Stimulated activated naive B cell treated with anti-CD40 and anti-IgM and Interleukin-4, amounts not matched to agents 10 μg/mL and 1 μg/mL and 100 μg/mL, for 72 hours (primary cell): ENCODE results near the gene KPNA2.
"Not testable (repeated sequence)": the region's sequence is repeated elsewhere in the genome, so short reads cannot be mapped to it uniquely, and the experiment has no call there.

Experiments
- ATAC-seq, 2 donors: fragments of 150-1000 bp; cut with Tn5 transposase; replicated peaks; 2 replicates each; pipeline ENCODE4 v1.10.0; 2021; ENCODE audit warnings: moderate library complexity in 1 of 2
- DNase-seq: peaks from one replicate; pipeline ENCODE4 v3.0.0; 2021
- H3K27ac Mint-ChIP-seq: one replicate; pipeline ENCODE4 v1.8.0; 2022; ENCODE audit warnings: mild to moderate bottlenecking, mixed read lengths
- H3K27me3 Mint-ChIP-seq, 2 donors: one replicate each; pipeline ENCODE4 v1.8.0; 2022; ENCODE audit warnings: mixed read lengths in 2 of 2
- H3K36me3 Mint-ChIP-seq, 2 donors: one replicate each; pipeline ENCODE4 v1.8.0; 2022; ENCODE audit warnings: mixed read lengths in 2 of 2, mild to moderate bottlenecking in 1 of 2
- H3K4me1 Mint-ChIP-seq, 2 donors: one replicate each; pipeline ENCODE4 v1.8.0; 2022; ENCODE audit warnings: mixed read lengths in 2 of 2, mild to moderate bottlenecking in 1 of 2
- H3K4me3 Mint-ChIP-seq, 2 donors: one replicate each; pipeline ENCODE4 v1.8.0; 2022; ENCODE audit warnings: mild to moderate bottlenecking in 2 of 2, mixed read lengths in 2 of 2, moderate library complexity in 1 of 2
- H3K9me3 Mint-ChIP-seq, 2 donors: one replicate each; pipeline ENCODE4 v1.8.0; 2022; ENCODE audit warnings: mixed read lengths in 2 of 2, mild to moderate bottlenecking in 1 of 2

The KPNA2 gene

DNA sequence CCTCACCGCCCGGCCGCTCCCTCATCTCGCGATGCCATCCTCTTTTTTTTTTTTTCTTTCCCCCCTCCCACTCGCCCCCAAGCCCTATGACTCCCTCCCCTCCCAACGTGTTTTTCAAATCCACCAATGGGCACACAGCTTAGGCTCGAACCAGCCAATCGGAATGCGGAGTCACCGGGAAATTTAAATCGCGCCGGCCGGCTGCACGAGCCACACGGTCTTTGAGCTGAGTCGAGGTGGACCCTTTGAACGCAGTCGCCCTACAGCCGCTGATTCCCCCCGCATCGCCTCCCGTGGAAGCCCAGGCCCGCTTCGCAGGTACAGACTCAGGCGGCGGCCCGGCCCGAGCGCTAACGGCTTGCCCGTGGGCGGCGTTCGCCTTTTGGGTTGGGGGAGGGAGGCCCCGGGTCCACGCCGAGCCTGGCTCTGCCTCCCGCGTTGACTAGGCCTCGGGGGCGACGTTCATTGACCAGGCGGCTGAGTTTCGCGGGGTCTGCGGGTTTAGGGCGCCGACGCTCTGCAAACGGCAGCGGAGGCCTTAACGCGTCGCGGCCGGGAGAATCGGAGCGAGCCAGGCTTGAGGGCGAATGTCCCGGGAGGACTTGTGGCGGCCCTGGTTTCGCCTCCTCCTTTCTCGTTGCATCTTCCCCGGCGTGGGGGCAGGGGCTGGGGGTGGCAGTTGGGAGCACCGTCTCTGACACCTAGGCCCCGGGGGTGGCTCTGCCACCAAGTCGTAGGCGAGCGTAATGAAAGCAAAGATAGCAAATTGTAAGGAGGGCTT lies at the start of gene KPNA2:
TSS of gene KPNA2 (plus strand) at position 213 of the 781 bp plus-strand sequence. CDS start 1,398 bp downstream, outside the sequence.
- H3K9me3 Mint-ChIP-seq = no peaks in the 10 kb centered on the region
- peaks cover 11 to 21% of the 10 kb centered on the region in 2 donors for H3K36me3 Mint-ChIP-seq
- H3K4me3 Mint-ChIP-seq = peak within 1 kb of the TSS; percentile 91 to 92
- H3K27ac Mint-ChIP-seq = peak within 1 kb of the TSS; percentile 92
- ATAC-seq (peak; percentile 93 to 96), DNase-seq (peak; percentile 91)
- peaks cover 5 to 10% of the 10 kb centered on the region in 2 donors for H3K4me1 Mint-ChIP-seq
- no peaks in the 10 kb centered on the region for H3K27me3 Mint-ChIP-seq

DNA sequence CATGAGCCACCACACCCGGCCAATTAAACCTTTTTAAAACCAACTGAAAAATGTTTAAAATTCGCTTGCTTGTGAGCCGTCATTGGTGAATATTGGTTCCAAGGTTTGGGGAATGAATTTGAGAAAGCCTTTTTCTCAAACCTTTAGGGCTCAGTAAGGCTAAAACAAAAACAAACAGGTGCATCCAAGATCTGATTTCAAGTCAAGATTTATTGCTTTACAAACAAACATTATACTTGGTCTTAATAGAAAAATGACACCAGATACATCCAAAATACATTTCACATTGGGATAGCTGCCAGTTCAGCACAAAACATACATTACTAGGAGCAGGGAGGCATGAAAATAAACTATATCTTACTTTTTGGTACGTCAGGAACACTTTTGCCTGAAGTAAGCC lies 44.6 kb upstream of the KPNA2 start:
- Mint-ChIP-seq H3K9me3 (no peaks in the 10 kb centered on the region), H3K27me3 (peaks cover 2 to 9% of the 10 kb centered on the region in 2 donors), H3K4me3 (no peak overlapping the region), H3K27ac (no peak overlapping the region), H3K36me3 (no peaks in the 10 kb centered on the region), H3K4me1 (peaks cover 18 to 32% of the 10 kb centered on the region in 2 donors)
- DNase-seq (no peak), ATAC-seq (no peak)

DNA sequence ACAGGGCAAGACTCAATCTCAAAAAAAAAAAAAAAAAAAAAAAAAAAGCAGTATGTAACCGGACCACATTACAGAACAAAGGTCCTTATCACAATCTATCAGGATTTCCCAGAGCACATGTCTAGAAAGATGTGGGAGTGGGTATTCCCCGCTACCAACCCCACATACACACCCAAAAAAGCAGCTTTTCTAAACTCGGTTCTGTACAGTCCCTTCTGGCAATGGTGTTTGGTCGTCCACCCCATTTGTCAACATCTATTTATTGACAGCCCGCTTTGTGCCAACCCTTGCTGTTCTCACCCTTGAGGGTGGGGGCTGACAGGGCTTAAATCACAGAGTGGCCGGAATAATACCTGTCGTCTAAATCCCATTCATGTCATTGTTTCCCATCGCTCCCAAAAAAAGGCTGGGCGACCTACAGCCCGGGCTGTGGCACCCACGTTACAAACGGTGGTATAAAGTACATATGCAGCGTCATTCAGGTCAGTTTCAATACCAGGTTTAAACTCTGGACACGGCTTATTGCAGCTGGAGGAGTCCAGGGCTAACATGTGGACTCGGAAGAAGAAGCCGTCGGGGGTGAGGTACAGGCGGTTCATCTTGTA lies 42.9 kb upstream of the KPNA2 start:
- DNase-seq (no peak), ATAC-seq (peak in 1 of 2 donors; percentile 10)
- H3K4me3 Mint-ChIP-seq = peak overlapping the region; percentile 87 to 93
- H3K9me3 Mint-ChIP-seq = no peaks in the 10 kb centered on the region
- peaks cover 23 to 40% of the 10 kb centered on the region in 2 donors for H3K4me1 Mint-ChIP-seq
- H3K27ac Mint-ChIP-seq = peak overlapping the region; percentile 92
- H3K27me3 Mint-ChIP-seq = peaks cover 8 to 22% of the 10 kb centered on the region in 2 donors
- peaks cover 0 to 2% of the 10 kb centered on the region in 2 donors for H3K36me3 Mint-ChIP-seq

DNA sequence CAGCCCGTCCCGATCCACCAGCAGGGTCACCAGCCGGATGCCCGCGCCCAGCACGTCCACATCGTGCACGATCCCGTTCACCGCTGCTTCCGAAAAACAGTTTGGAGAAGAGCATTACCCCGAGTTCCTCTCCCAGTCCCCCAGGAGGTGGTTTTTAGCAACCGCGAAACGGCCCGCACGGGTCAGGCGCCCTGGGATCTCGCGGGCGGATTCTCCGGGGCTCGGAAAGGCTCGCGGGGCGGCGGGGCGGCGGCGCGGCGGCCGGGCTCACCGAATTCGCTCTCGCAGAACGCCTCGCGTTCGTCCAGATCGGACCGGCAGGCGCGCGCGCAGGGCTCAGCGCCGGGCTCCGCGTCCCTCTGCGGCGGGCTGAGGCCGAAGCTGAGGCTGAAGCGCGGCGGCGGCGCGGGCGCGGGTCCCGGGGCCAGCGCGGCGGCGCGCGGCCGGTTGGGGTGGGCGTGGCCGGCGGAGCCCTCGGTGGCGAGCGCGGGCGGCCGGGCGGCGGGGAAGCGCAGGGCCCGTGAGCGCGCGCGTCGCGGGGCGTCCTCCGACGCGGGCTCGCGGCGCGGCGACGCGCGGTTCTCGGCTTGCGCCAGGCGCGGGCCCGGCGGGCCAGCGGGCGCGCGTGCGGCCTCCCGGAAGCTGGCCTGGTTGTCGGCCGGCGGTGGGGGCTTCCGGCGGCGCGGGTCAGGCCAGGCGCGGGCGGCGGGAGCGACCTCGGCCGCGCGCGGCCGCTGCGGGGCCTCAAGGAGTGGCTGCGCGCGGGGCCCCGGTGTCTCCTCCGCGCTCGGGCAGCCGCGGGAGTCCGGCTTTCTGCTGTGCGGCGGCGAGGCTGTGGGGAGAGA lies 42.2 kb upstream of the KPNA2 start:
- peaks cover 8 to 22% of the 10 kb centered on the region in 2 donors for H3K27me3 Mint-ChIP-seq
- peak overlapping the region; percentile 93 to 97 for H3K4me3 Mint-ChIP-seq
- H3K9me3 Mint-ChIP-seq = no peaks in the 10 kb centered on the region
- peaks cover 23 to 40% of the 10 kb centered on the region in 2 donors for H3K4me1 Mint-ChIP-seq
- H3K27ac Mint-ChIP-seq = peak overlapping the region; percentile 92
- DNase-seq (peak; percentile 74), ATAC-seq (peak; percentile 75 to 88)
- H3K36me3 Mint-ChIP-seq = peaks cover 0 to 2% of the 10 kb centered on the region in 2 donors

- peak overlapping the region; percentile 82 to 97 for H3K4me3 Mint-ChIP-seq
- peak overlapping the region; percentile 91 for H3K27ac Mint-ChIP-seq
- H3K4me1 Mint-ChIP-seq = peaks cover 23 to 40% of the 10 kb centered on the region in 2 donors
- ATAC-seq (peak in 1 of 2 donors; percentile 4), DNase-seq (no peak)
- no peaks in the 10 kb centered on the region for H3K9me3 Mint-ChIP-seq
- peaks cover 8 to 22% of the 10 kb centered on the region in 2 donors for H3K27me3 Mint-ChIP-seq
- peaks cover 0 to 2% of the 10 kb centered on the region in 2 donors for H3K36me3 Mint-ChIP-seq
These were observed 41.6 kb upstream of the KPNA2 start for GRCh38 chr17:67993998-67994361.

- no peaks in the 10 kb centered on the region for H3K9me3 Mint-ChIP-seq
- peak overlapping the region; percentile 73 for H3K27ac Mint-ChIP-seq
- no peak for DNase-seq
- peaks cover 8 to 22% of the 10 kb centered on the region in 2 donors for H3K27me3 Mint-ChIP-seq
- H3K4me3 Mint-ChIP-seq = peak overlapping the region; percentile 82 to 97
- peaks cover 23 to 40% of the 10 kb centered on the region in 2 donors for H3K4me1 Mint-ChIP-seq
- peaks cover 0 to 2% of the 10 kb centered on the region in 2 donors for H3K36me3 Mint-ChIP-seq
- ATAC-seq = no peak
These were observed 40.5 kb upstream of the KPNA2 start for GRCh38 chr17:67994817-67995569.

DNA sequence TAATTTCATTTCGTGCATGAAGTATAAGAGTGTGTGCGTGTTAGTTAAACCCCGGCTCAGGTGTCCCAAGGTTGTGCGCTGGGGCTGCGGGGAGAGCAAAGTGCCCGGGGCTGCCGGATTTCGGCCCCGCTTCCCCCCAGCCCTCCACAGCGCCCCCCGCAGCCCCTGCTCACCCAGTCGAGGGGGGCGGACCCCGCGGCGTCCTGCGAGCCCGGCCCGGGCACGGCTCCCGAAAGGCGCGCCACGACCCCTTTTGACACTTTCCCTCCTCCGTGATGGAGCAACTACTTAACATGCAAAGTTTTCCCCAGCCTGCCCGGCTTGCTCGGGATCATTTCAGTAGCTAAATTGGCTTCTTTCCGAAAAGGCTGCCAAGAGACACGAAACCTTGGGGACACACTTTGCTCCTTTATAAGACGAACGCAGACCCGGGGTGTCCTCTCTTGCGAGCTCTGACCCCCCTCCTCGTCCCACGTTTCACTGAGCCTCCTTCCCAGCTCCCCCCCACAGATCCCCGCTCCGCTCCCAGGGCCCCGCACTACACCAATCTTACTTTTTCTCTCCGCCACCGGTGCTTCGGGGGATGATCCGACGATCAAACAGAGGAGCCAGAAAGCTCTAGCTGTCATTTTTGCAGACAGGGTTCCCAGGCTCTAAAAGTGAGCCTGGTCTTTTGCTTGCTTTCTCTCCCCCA lies 39.8 kb upstream of the KPNA2 start:
- no peaks in the 10 kb centered on the region for H3K9me3 Mint-ChIP-seq
- H3K27me3 Mint-ChIP-seq = peaks cover 8 to 22% of the 10 kb centered on the region in 2 donors
- peak overlapping the region; percentile 82 for H3K27ac Mint-ChIP-seq
- peaks cover 0 to 2% of the 10 kb centered on the region in 2 donors for H3K36me3 Mint-ChIP-seq
- no peak for DNase-seq
- H3K4me1 Mint-ChIP-seq = peaks cover 23 to 40% of the 10 kb centered on the region in 2 donors
- ATAC-seq = peak in 1 of 2 donors; percentile 4
- peak overlapping the region; percentile 82 to 97 for H3K4me3 Mint-ChIP-seq

GRCh38 chr17:67996301-67997171 lies 39.0 kb upstream of the KPNA2 start, which contains the start of gene C17orf58:
Gene C17orf58, minus strand, starts transcription at chr17:67996469. Its CDS starts 271 bp downstream, at chr17:67996198.
- Mint-ChIP-seq H3K4me3 (peak within 1 kb of the TSS; percentile 82 to 97), H3K27me3 (peaks cover 8 to 22% of the 10 kb centered on the region in 2 donors), H3K4me1 (peaks cover 23 to 40% of the 10 kb centered on the region in 2 donors), H3K27ac (peak within 1 kb of the TSS; percentile 82)
- not testable (repeated sequence) for DNase-seq, H3K9me3 Mint-ChIP-seq, H3K36me3 Mint-ChIP-seq
- peak in 1 of 2 donors; percentile 5 for ATAC-seq

DNA sequence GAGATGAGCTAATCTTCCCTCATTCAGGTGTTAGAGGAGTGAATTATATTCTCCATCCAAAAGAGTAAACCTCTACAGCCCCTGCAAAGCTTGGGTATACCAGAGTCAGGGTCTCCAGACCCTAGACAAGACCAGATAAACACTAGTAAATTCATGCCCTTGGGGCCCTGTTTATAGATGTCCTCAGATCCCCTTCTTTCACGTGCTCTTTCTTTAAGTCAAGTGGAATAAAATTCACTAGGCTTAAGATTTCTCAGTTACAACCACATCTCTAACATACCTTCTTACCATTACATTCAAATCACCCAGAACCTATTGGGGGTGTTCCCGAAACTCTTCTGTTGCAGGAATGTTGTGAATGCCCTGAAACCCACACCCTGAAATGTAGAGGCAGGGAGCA lies 37.1 kb upstream of the KPNA2 start:
- Mint-ChIP-seq H3K4me1 (peaks cover 18 to 30% of the 10 kb centered on the region in 2 donors), H3K9me3 (no peaks in the 10 kb centered on the region), H3K27me3 (peaks cover 8 to 22% of the 10 kb centered on the region in 2 donors), H3K36me3 (peaks cover 0 to 2% of the 10 kb centered on the region in 2 donors), H3K4me3 (no peak overlapping the region), H3K27ac (peak overlapping the region; percentile 14)
- no peak for DNase-seq
- ATAC-seq = no peak

GRCh38 chr17:67999291-67999911 lies 36.1 kb upstream of the KPNA2 start:
- H3K4me3 Mint-ChIP-seq = no peak overlapping the region
- H3K4me1 Mint-ChIP-seq = peaks cover 15 to 23% of the 10 kb centered on the region in 2 donors
- peaks cover 8 to 22% of the 10 kb centered on the region in 2 donors for H3K27me3 Mint-ChIP-seq
- no peaks in the 10 kb centered on the region for H3K9me3 Mint-ChIP-seq
- H3K27ac Mint-ChIP-seq = no peak overlapping the region
- peaks cover 0 to 2% of the 10 kb centered on the region in 2 donors for H3K36me3 Mint-ChIP-seq
- no peak for ATAC-seq
- no peak for DNase-seq

DNA sequence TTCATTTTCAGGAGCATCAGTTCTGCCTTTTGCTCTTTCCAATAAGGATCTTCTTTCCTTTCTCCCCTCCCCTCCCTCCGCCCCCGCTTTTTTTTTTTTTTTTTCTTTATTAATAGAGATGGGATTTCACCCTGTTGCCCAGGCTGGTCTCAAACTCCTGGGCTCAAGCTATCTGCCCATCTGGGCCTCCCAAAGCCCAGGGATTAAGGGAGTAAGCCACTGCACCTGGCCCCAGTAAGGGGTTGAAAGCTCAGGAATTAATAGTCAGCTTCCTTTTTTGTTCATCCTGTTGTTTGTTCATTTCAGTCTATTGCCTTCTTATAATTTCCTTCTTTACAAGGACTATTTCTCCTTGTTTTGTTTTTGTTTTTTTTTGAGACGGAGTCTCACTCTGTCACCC lies 31.3 kb upstream of the KPNA2 start:
- ATAC-seq = no peak
- no peak for DNase-seq
- Mint-ChIP-seq H3K4me3 (no peak overlapping the region), H3K9me3 (no peaks in the 10 kb centered on the region), H3K27ac (no peak overlapping the region), H3K4me1 (no peaks in the 10 kb centered on the region), H3K27me3 (no peaks in the 10 kb centered on the region), H3K36me3 (no peaks in the 10 kb centered on the region)

GRCh38 chr17:68006797-68007196 lies 28.7 kb upstream of the KPNA2 start:
- peaks cover 6 to 8% of the 10 kb centered on the region in 2 donors for H3K27me3 Mint-ChIP-seq
- no peak for DNase-seq

More at GRCh38 chr17:68006797-68007196, 28.7 kb upstream of the KPNA2 start:
- H3K36me3 Mint-ChIP-seq = no peaks in the 10 kb centered on the region
- H3K27ac Mint-ChIP-seq = no peak overlapping the region
- ATAC-seq = no peak
- H3K4me3 Mint-ChIP-seq = no peak overlapping the region
- no peaks in the 10 kb centered on the region for H3K9me3 Mint-ChIP-seq
- H3K4me1 Mint-ChIP-seq = peaks cover 5 to 8% of the 10 kb centered on the region in 2 donors
